Endothelial cell (in vitro differentiated cells): Measurements from ENCODE around the gene DHRS9. TPM values are rescaled to one million over a fixed set of nuclear protein-coding genes. Genes with fewer than 3 reads are reported as not detected.

ENCODE experiments used
- DNase-seq: peaks from one replicate; pipeline ENCODE4 v3.0.0; 2021; ENCODE audit warnings: low spot score
- H3K27ac Mint-ChIP-seq: one replicate; pipeline ENCODE4 v1.8.0; 2021; ENCODE audit warnings: mixed read lengths, inconsistent platforms; ENCODE audit not compliant: unreplicated experiment
- H3K27me3 Mint-ChIP-seq: one replicate; pipeline ENCODE4 v1.8.0; 2021; ENCODE audit warnings: mild to moderate bottlenecking, moderate library complexity, mixed read lengths, inconsistent platforms; ENCODE audit not compliant: unreplicated experiment
- H3K36me3 Mint-ChIP-seq: one replicate; pipeline ENCODE4 v1.8.0; 2021; ENCODE audit warnings: mild to moderate bottlenecking, low read depth, mixed read lengths, inconsistent platforms; ENCODE audit not compliant: unreplicated experiment
- H3K4me1 Mint-ChIP-seq: one replicate; pipeline ENCODE4 v1.8.0; 2021; ENCODE audit warnings: mild to moderate bottlenecking, mixed read lengths, inconsistent platforms; ENCODE audit not compliant: unreplicated experiment
- H3K4me3 Mint-ChIP-seq: one replicate; pipeline ENCODE4 v1.8.0; 2021; ENCODE audit warnings: mild to moderate bottlenecking, mixed read lengths, inconsistent platforms; ENCODE audit not compliant: unreplicated experiment
- H3K9me3 Mint-ChIP-seq: one replicate; pipeline ENCODE4 v1.8.0; 2021; ENCODE audit warnings: mixed read lengths, inconsistent platforms; ENCODE audit not compliant: unreplicated experiment
- total RNA-seq: library from RNA; stranded (reverse); fragmentation: NEBNext Ultra II Directional; extraction: Animal tissue kit (Norgen Biotek cat#: 25700); gene quantifications from one replicate; pipeline ENCODE4 v1.2.1, GENCODE V29; 2021; ENCODE audit not compliant: unreplicated experiment
- TF ChIP-seq, protein P1 (sequence below): fragments of 200-600 bp; sonication (generic); IDR thresholded peaks from one replicate; pipeline ENCODE4 v1.5.0; 2021; ENCODE audit warnings: antibody characterized with exemption; ENCODE audit not compliant: unreplicated experiment

DHRS9 gene
- total RNA-seq, 1 donor from 2014 or later, result not detected

DNA sequence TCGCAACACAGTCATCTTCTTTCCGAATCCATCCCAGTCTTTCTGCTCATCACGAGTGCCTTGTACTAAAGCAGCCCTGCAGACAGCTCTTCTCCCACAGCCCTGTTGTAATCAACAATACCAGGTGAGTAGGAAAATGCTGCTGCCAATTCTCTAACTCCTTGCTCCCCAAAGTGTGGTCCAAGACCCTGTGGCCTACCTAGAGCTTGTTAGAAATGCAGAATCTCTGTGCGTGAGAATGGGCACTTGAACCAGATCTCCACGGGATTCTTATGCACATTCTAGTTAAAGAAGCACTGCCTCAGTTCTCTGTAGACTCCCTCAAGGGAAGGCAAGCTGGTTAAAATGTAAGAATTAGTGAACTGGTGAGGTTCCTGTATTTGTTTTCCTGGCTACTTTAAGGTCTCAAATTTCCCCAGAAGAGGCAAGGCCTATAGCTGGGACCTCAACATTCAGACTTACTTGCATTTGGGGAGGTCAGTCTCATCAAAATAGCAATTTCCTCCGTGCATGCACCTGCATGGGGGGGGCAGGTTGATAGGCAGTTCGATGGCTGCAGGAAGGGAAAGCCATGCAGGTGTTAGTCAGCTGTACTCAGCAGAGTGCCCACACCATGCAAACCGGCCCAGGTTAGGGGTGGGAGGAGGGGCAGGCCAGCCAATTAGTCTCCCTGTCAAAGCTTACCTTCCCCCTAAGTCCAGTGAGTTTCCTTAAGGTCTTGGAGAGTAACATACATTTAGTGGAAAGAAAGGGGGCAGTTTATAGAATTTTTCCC, 70.8 kb downstream of the DHRS9 start:
- no peaks in the 10 kb centered on the region for H3K27me3 Mint-ChIP-seq
- TF ChIP-seq, protein P1, sequence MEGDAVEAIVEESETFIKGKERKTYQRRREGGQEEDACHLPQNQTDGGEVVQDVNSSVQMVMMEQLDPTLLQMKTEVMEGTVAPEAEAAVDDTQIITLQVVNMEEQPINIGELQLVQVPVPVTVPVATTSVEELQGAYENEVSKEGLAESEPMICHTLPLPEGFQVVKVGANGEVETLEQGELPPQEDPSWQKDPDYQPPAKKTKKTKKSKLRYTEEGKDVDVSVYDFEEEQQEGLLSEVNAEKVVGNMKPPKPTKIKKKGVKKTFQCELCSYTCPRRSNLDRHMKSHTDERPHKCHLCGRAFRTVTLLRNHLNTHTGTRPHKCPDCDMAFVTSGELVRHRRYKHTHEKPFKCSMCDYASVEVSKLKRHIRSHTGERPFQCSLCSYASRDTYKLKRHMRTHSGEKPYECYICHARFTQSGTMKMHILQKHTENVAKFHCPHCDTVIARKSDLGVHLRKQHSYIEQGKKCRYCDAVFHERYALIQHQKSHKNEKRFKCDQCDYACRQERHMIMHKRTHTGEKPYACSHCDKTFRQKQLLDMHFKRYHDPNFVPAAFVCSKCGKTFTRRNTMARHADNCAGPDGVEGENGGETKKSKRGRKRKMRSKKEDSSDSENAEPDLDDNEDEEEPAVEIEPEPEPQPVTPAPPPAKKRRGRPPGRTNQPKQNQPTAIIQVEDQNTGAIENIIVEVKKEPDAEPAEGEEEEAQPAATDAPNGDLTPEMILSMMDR, result no peak
- H3K4me3 Mint-ChIP-seq, result no peak overlapping the region
- no peak overlapping the region for H3K27ac Mint-ChIP-seq
- DNase-seq, result no peak
- no peaks in the 10 kb centered on the region for H3K9me3 Mint-ChIP-seq
- peaks cover 25% of the 10 kb centered on the region for H3K4me1 Mint-ChIP-seq
- no peaks in the 10 kb centered on the region for H3K36me3 Mint-ChIP-seq

DNA sequence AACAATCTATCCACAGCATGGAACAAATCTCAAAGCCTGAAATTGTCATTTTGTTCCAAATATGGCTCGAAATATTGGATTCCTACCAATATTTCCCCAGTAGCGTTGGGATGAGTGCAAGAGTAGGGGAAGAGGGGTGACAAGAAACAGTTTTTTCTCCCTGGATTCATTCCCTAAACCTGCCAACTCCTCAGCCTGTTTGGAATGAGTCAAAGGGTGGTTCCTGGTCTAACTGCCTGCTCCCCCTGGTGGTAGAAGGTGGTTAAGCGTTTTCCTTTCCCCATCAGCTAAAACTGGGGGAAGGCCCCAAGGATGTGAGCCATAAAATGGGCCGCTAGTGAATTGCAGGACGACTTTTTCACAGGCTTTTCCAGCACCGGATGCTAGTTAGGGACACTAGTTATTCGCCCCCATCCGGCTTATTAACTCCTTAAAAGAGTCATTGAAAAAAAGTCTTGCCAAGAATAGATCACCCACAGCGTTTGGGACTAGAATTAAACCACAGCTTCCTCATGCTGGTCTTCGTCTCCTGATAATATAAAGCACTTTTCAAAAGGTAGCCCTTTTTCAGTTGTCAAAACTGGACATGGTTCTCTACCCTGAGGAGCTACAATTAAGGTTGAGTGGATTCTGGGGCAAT, 72.5 kb downstream of the DHRS9 start:
- TF ChIP-seq, protein P1, result peak; percentile 87
- no peaks in the 10 kb centered on the region for H3K36me3 Mint-ChIP-seq

DNA sequence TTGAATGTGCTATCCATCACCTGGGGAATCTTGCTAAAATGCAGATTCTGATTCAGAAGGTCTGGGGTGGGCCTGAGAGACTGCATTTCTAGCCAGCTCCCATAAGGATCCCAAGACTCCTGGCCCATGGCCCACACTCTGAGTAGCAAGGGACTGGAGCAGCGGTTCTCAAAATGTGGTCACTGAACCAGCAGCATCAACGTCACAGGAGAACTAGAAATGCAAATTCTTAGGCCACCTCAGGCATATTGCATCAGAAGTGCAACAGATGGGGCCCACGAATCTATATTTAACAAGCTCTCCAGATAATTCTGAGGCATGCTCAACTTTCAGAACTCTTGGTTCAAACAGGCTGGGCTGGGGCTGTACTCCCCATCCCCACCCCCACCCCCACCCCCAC, 74.6 kb downstream of the DHRS9 start:
- no peaks in the 10 kb centered on the region for H3K9me3 Mint-ChIP-seq
- no peaks in the 10 kb centered on the region for H3K27me3 Mint-ChIP-seq
- H3K4me1 Mint-ChIP-seq, result peaks cover 17% of the 10 kb centered on the region
- no peak overlapping the region for H3K27ac Mint-ChIP-seq
- H3K36me3 Mint-ChIP-seq, result no peaks in the 10 kb centered on the region
- H3K4me3 Mint-ChIP-seq, result no peak overlapping the region
- TF ChIP-seq, protein P1, result no peak
- no peak for DNase-seq

More for the DNA sequence above, 72.5 kb downstream of the DHRS9 start:
- Mint-ChIP-seq H3K4me1 (peaks cover 21% of the 10 kb centered on the region), H3K27me3 (no peaks in the 10 kb centered on the region), H3K4me3 (no peak overlapping the region), H3K9me3 (no peaks in the 10 kb centered on the region), H3K27ac (no peak overlapping the region)
- peak; percentile 75 for DNase-seq

Other genes starting within 250 kb of the DHRS9 start
- gene SPC25, start 179.1 kb upstream of the DHRS9 start, total RNA-seq, result 6.2 TPM
- gene G6PC2, start 168.3 kb upstream of the DHRS9 start, total RNA-seq, result not detected
- gene ABCB11, start 38.2 kb upstream of the DHRS9 start, total RNA-seq, result 1.9 TPM